ACC112 (cell line): ENCODE measurements around the gene PWWP3B.

Experiments
- H2AFZ ChIP-seq: fragments of 200-600 bp; sonication (generic); one replicate; pipeline ENCODE4 v1.6.0; 2017; ENCODE audit warnings: antibody characterized with exemption, low read length; ENCODE audit not compliant: unreplicated experiment
- H3K27ac ChIP-seq: fragments of 200-600 bp; sonication (generic); 2 replicates; pipeline ENCODE4 v1.5.1; 2014; ENCODE audit warnings: low read depth, mild to moderate bottlenecking, antibody characterized with exemption, low read length, moderate library complexity
- H3K27me3 ChIP-seq: fragments of 200-600 bp; sonication (generic); 2 replicates; pipeline ENCODE4 v1.6.1; 2014; ENCODE audit warnings: mild to moderate bottlenecking, antibody characterized with exemption, low read length, moderate library complexity, mixed read lengths; ENCODE audit not compliant: insufficient read depth
- H3K36me3 ChIP-seq: fragments of 200-600 bp; sonication (generic); 2 replicates; pipeline ENCODE4 v1.6.1; 2016; ENCODE audit warnings: mild to moderate bottlenecking, antibody characterized with exemption, low read length, moderate library complexity, mixed read lengths; ENCODE audit not compliant: insufficient read depth
- H3K4me1 ChIP-seq: fragments of 200-600 bp; sonication (generic); one replicate; pipeline ENCODE4 v1.6.1; 2016; ENCODE audit warnings: low read length, mixed read lengths; ENCODE audit not compliant: insufficient read depth, unreplicated experiment, control insufficient read depth
- H3K4me3 ChIP-seq: fragments of 200-600 bp; sonication (generic); 2 replicates; pipeline ENCODE4 v1.5.1; 2014; ENCODE audit warnings: mild to moderate bottlenecking, low read depth, low read length
- H3K79me2 ChIP-seq: fragments of 200-600 bp; sonication (generic); one replicate; pipeline ENCODE4 v1.6.0; 2016; ENCODE audit warnings: low read length; ENCODE audit not compliant: control insufficient read depth, unreplicated experiment, insufficient read depth

PWWP3B gene

DNA sequence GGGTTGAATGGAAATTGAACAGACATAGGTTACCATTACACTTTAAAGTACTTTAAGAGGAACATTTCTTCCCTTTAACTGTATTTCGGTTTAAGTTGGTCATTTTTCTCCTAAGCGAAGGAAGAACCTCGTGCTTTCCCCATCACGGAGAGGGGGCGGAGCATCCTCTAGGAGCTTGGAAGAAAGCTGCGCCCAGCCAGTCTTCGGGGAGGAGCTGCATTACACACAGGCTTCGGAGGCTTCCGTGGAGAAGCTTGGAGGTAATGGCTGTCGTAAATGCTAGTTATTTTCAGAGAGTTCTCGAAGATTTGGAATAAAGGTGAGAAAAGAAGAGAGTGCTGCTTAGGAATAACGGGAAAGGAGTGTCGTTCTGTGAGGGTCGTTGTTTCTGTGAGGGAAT lies at the start of gene PWWP3B:
Gene PWWP3B, plus strand, starts transcription at position 199 of the 400 bp plus-strand sequence. CDS start 37,128 bp downstream, outside the sequence.
- H2AFZ ChIP-seq, result peak within 1 kb of the TSS; percentile 38
- no peaks in the 10 kb centered on the region for H3K36me3 ChIP-seq
- H3K4me3 ChIP-seq, result peak within 1 kb of the TSS; percentile 43; the same call in 1 of the 2 replicates
- no peaks in the 10 kb centered on the region for H3K4me1 ChIP-seq
- 0 out of 2 replicates have a peak, but pooled peaks cover 3% of the 10 kb centered on the region for H3K27me3 ChIP-seq
- H3K27ac ChIP-seq, result no peak within 1 kb of the TSS
- H3K79me2 ChIP-seq, result no peaks in the 10 kb centered on the region

DNA sequence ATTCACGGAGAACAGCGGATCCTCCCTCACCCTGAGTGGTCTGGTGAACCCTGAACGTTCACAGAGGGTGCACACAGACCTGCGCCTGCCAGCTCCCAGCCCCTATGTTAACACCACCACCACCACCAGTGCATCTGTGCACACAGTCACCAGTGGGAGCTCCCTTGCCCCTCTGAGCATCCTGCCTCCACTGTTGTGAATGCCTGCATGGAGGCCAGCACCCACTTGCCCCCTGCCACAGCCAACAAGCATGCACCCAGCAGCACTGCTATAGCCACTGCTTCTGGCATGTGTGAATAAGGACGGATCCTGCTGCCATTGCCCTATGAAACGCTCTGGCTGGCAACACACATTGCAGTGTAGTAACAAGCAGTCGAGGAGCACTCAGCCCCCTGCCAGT lies 29.1 kb upstream of the PWWP3B start:
- Histone ChIP-seq H3K36me3 (no peaks in the 10 kb centered on the region), H2AFZ (no peak overlapping the region), H3K4me3 (no peak overlapping the region), H3K27ac (no peak overlapping the region), H3K79me2 (no peaks in the 10 kb centered on the region), H3K4me1 (no peaks in the 10 kb centered on the region), H3K27me3 (no peaks in the 10 kb centered on the region)

GRCh38 chrX:106144755-106145639 lies 23.1 kb upstream of the PWWP3B start:
- Histone ChIP-seq H3K27me3 (no peaks in the 10 kb centered on the region), H3K36me3 (no peaks in the 10 kb centered on the region), H3K4me3 (no peak overlapping the region), H2AFZ (no peak overlapping the region), H3K4me1 (no peaks in the 10 kb centered on the region), H3K27ac (no peak overlapping the region), H3K79me2 (no peaks in the 10 kb centered on the region)

DNA sequence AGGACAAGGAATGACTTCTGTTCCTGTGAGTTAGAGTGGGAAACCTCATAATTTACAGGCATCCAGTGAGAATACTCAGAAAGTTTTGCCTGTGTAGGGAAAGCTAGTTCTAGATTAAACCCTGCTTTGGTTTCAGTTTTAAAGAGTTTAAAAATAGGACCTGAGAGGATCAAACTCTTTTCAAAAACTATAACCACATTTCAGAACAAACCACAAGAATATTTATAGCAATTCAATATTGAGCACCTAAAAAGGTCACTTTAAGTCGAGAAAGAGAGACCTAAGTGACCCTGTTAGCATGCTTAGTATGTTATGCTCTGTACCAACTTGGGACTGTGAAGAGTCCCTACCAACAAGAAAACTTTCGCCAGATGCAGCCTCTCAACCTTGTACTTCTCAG lies 17.4 kb upstream of the PWWP3B start:
- Histone ChIP-seq H3K4me3 (no peak overlapping the region), H2AFZ (no peak overlapping the region), H3K36me3 (no peaks in the 10 kb centered on the region), H3K27me3 (no peaks in the 10 kb centered on the region), H3K79me2 (no peaks in the 10 kb centered on the region), H3K4me1 (no peaks in the 10 kb centered on the region), H3K27ac (no peak overlapping the region)

DNA sequence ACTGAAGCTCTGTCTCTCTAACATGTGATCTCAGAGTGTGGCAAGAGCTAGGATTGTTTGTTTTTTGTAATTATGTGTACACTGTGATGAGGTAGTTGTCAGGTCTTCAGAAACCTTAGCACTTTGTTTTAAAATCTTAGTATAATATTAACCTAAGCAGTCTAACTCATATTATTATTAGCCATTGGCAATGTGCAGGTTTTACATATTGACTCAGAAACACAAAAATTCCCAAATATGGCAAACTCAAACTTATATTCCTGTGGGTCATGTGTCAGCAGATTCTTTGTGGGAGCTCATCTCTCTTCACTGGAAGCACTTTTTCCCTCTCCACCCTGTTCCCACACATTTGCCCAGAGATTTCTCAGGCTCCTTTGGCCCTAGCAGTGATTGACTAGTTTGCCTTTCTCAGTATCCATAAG lies 8.2 kb upstream of the PWWP3B start:
- H3K4me1 ChIP-seq, result no peaks in the 10 kb centered on the region
- no peak overlapping the region for H2AFZ ChIP-seq
- H3K27me3 ChIP-seq, result no peaks in the 10 kb centered on the region
- H3K4me3 ChIP-seq, result no peak overlapping the region
- H3K79me2 ChIP-seq, result no peaks in the 10 kb centered on the region
- no peak overlapping the region for H3K27ac ChIP-seq
- H3K36me3 ChIP-seq, result no peaks in the 10 kb centered on the region

- H3K36me3 ChIP-seq, result no peaks in the 10 kb centered on the region
- H3K79me2 ChIP-seq, result no peaks in the 10 kb centered on the region
- H3K27me3 ChIP-seq, result 0 out of 2 replicates have a peak, but pooled peaks cover 3% of the 10 kb centered on the region
- no peak overlapping the region for H3K27ac ChIP-seq
- H2AFZ ChIP-seq, result no peak overlapping the region
- H3K4me3 ChIP-seq, result no peak overlapping the region
- H3K4me1 ChIP-seq, result no peaks in the 10 kb centered on the region
Observed at GRCh38 chrX:106170318-106170717, 2.2 kb downstream of the PWWP3B start.

DNA sequence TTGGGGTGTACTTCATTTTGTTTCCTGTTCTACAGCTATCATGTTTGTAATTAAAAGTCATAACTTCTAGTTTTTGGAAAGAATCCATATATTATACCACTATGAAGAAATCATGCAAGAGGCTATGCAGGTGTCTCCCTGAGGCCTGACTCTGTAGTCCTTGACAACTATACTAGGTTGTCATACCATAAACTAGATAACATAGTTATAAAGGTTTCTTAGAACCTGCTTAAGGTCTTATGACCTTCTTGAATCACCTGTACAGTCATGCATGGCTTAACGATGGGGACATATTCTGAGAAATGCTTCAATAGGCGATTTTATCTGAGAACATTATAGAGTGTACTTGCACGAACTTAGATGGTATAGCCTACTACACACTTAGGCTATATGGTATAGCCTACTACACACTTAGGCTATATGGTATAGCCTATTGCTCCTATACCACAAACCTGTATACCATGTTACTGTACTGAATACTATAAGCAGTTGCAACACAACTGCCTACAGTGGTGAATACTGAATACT lies 3.3 kb downstream of the PWWP3B start:
- Histone ChIP-seq H3K79me2 (no peaks in the 10 kb centered on the region), H2AFZ (no peak overlapping the region), H3K27me3 (0 out of 2 replicates have a peak, but pooled peaks cover 3% of the 10 kb centered on the region), H3K4me3 (no peak overlapping the region), H3K36me3 (no peaks in the 10 kb centered on the region), H3K4me1 (no peaks in the 10 kb centered on the region), H3K27ac (no peak overlapping the region)

- H3K36me3 ChIP-seq, result no peaks in the 10 kb centered on the region
- H3K27ac ChIP-seq, result no peak overlapping the region
- H3K27me3 ChIP-seq, result no peaks in the 10 kb centered on the region
- H3K79me2 ChIP-seq, result no peaks in the 10 kb centered on the region
- peak overlapping the region; percentile 40 for H3K4me3 ChIP-seq
- H2AFZ ChIP-seq, result no peak overlapping the region
- no peaks in the 10 kb centered on the region for H3K4me1 ChIP-seq
Observed at GRCh38 chrX:106177106-106177981, 9.2 kb downstream of the PWWP3B start.

DNA sequence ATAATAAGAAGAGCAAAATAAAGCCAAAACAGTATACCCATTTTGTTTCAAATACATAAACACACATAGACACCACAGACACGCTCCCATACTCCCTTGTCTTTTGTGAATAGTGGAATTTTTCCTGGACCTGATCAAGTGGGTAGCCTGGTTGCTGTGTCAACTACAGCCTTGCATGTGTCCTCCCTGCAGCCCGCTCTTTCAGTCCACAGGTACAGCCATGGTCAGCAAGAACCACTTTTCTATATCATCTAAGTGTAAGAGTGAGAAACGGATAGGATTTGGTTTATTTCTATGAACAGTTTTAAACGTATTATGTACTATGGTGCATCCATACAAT lies 9.8 kb downstream of the PWWP3B start:
- H3K36me3 ChIP-seq, result no peaks in the 10 kb centered on the region
- H2AFZ ChIP-seq, result no peak overlapping the region
- no peaks in the 10 kb centered on the region for H3K79me2 ChIP-seq
- no peaks in the 10 kb centered on the region for H3K27me3 ChIP-seq
- H3K4me1 ChIP-seq, result no peaks in the 10 kb centered on the region
- H3K4me3 ChIP-seq, result no peak overlapping the region
- H3K27ac ChIP-seq, result no peak overlapping the region

DNA sequence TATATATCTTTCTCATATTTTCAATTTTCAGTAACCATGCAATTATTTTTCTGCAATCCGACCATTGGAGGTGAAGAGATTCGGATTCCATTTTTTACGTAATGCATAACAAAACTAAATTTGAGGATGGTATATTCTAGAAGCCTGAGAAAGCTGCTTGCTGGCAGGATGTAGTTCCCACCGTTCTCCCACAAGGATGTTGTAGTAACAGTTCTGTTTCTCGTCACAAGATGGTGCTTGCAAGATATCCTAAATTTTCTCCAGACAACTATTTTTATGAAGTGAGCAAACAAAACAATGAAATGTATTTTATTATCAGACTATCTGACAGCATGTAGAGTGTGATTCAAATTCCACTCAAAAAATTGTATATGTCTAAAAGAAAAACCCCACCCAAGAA lies 10.7 kb downstream of the PWWP3B start:
- no peaks in the 10 kb centered on the region for H3K79me2 ChIP-seq

More for the DNA sequence above, 10.7 kb downstream of the PWWP3B start:
- Histone ChIP-seq H3K27ac (no peak overlapping the region), H3K4me3 (no peak overlapping the region), H2AFZ (no peak overlapping the region), H3K36me3 (no peaks in the 10 kb centered on the region), H3K4me1 (no peaks in the 10 kb centered on the region), H3K27me3 (no peaks in the 10 kb centered on the region)
